Spleen (tissue), 7 donors: ENCODE measurements around the gene CBL.

Source experiments
- POLR2A ChIP-seq, 3 donors: fragments of 450-650 bp; IDR thresholded peaks; one replicate each; pipeline ENCODE4 v1.5.1; 2017; ENCODE audit warnings: antibody characterized with exemption in 3 of 3, mild to moderate bottlenecking in 1 of 3
- POLR2AphosphoS5 ChIP-seq, 3 donors: sonication (generic); formaldehyde crosslinking; IDR thresholded peaks; one replicate each; pipeline ENCODE4 v1.5.1; 2017; ENCODE audit warnings: antibody characterized with exemption in 3 of 3
- TF ChIP-seq, protein P1 (sequence below), 11 experiments: fragments of 200-600 bp in 7 of 11; fragments of 450-650 bp in 4 of 11; sonication (generic) in 4 of 11; IDR thresholded peaks in 8 of 11; conservative IDR thresholded peaks in 3 of 11; 1 replicate in 7 of 11; 2 replicates in 4 of 11; pipeline versions ENCODE4 v1.4.0 to v1.8.0; 2016 to 2021; ENCODE audit warnings: antibody characterized with exemption in 11 of 11, inconsistent platforms in 4 of 11, mild to moderate bottlenecking in 1 of 11
- donor health status: DM: no; HTN: no; CAD: no; lungs with moderate emphysema.
- donor health status: DM: no; HTN: no; CAD: no.
- donor health status: DM: no; HTN: no; CAD: no.

GRCh38 chr11:119249671-119250010 lies 43.5 kb downstream of the CBL start:
- TF ChIP-seq POLR2A (IDR thresholded peaks at IDR 0.05), result no peak
- TF ChIP-seq, protein P1, sequence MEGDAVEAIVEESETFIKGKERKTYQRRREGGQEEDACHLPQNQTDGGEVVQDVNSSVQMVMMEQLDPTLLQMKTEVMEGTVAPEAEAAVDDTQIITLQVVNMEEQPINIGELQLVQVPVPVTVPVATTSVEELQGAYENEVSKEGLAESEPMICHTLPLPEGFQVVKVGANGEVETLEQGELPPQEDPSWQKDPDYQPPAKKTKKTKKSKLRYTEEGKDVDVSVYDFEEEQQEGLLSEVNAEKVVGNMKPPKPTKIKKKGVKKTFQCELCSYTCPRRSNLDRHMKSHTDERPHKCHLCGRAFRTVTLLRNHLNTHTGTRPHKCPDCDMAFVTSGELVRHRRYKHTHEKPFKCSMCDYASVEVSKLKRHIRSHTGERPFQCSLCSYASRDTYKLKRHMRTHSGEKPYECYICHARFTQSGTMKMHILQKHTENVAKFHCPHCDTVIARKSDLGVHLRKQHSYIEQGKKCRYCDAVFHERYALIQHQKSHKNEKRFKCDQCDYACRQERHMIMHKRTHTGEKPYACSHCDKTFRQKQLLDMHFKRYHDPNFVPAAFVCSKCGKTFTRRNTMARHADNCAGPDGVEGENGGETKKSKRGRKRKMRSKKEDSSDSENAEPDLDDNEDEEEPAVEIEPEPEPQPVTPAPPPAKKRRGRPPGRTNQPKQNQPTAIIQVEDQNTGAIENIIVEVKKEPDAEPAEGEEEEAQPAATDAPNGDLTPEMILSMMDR (IDR thresholded peaks at IDR 0.05 in 8 of 11, conservative IDR thresholded peaks at IDR 0.05 in 3 of 11), result no peak
- TF ChIP-seq POLR2AphosphoS5 (IDR thresholded peaks at IDR 0.05), result no peak
